ENCODE measurements around the gene BMI1. TPM values are rescaled to one million over a fixed set of nuclear protein-coding genes. Genes with fewer than 3 reads are reported as not detected.
A peak's percentile ranks its signal among the peaks of the same experiment; 100 is the strongest.

The BMI1 gene
- total RNA-seq, 3 donors from 2014 or later (not counting 1 experiment from before 2014, with no cell fraction given) = 60.5 to 69.8 (median 66.4) TPM

DNA sequence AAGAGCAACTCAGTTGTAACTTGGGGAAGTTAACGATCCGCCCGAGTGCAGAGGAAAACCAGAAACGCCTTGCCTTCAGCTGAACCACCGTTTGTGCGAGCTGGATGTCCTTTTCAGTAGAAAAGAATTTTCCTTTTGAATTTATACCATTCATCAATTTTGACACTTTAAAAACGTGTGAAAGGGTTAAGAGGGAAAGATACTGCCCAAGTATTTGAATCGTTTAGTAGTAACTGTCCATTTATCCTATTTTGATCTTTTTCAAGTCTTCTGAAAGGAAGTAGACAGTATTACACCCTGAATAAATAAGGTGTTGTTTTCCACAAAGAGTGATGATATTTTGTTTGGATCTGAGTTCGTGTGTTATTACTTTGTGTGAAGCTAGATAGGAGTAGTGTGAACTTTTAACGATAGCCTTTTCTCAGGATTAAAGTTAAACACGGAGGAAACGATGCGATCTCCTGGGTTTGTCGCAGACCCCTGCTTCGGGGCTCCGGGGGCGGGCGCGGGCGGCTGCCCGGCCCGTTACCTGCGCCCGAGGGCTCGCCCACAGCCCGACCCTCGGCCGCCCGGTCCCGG is 830 bp upstream of the BMI1 start:
- Histone ChIP-seq H3K9me3 (ENCODE audit: control insufficient read depth, insufficient read depth, low read length) (no peaks in the 10 kb centered on the region), H3K4me1 (ENCODE audit: control insufficient read depth, insufficient read depth, low read length) (peaks cover 25% of the 10 kb centered on the region)
- peak in 1 of 2 donors; percentile 30 for DNase-seq

DNA sequence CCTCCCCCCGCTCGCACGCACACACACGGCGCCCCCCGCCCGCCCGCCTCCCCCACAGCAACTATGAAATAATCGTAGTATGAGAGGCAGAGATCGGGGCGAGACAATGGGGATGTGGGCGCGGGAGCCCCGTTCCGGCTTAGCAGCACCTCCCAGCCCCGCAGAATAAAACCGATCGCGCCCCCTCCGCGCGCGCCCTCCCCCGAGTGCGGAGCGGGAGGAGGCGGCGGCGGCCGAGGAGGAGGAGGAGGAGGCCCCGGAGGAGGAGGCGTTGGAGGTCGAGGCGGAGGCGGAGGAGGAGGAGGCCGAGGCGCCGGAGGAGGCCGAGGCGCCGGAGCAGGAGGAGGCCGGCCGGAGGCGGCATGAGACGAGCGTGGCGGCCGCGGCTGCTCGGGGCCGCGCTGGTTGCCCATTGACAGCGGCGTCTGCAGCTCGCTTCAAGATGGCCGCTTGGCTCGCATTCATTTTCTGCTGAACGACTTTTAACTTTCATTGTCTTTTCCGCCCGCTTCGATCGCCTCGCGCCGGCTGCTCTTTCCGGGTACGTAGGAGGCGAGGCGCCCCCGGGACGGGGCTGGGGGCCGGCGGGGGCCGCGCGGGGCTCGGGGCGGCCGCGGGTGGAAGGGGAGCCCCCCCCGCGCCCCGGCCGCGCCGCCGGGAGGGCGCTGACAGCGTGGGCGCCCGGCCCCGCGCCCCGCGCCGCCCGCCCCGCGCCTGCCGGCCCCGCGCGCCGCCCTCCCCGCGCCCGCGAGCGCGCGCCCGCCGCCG is 441 bp downstream of the BMI1 start:
- intact Hi-C loops (cut with micrococcal nuclease) = loop anchor here (5.0 to 10.0 kb wide), 2 partner anchors 319 to 393 kb away; partner anchors contain the start of genes DNAJC1 and PIP4K2A
- Mint-ChIP-seq H3K4me3 (peak overlapping the region; percentile 84), H3K9me3 (no peaks in the 10 kb centered on the region), H3K27ac (peak overlapping the region in 1 of 2 donors; percentile 89), H3K36me3 (no peaks in the 10 kb centered on the region), H3K27me3 (ENCODE audit: low read depth in 2 of 2) (peaks cover 16 to 30% of the 10 kb centered on the region in 2 donors), H3K4me1 (peaks cover 45 to 61% of the 10 kb centered on the region in 2 donors)
- peak; percentile 64 to 79 for DNase-seq
- TF ChIP-seq, protein P1, sequence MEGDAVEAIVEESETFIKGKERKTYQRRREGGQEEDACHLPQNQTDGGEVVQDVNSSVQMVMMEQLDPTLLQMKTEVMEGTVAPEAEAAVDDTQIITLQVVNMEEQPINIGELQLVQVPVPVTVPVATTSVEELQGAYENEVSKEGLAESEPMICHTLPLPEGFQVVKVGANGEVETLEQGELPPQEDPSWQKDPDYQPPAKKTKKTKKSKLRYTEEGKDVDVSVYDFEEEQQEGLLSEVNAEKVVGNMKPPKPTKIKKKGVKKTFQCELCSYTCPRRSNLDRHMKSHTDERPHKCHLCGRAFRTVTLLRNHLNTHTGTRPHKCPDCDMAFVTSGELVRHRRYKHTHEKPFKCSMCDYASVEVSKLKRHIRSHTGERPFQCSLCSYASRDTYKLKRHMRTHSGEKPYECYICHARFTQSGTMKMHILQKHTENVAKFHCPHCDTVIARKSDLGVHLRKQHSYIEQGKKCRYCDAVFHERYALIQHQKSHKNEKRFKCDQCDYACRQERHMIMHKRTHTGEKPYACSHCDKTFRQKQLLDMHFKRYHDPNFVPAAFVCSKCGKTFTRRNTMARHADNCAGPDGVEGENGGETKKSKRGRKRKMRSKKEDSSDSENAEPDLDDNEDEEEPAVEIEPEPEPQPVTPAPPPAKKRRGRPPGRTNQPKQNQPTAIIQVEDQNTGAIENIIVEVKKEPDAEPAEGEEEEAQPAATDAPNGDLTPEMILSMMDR (IDR thresholded peaks at IDR 0.05) = no peak
- H3K4me1 ChIP-seq (ENCODE audit: control insufficient read depth, insufficient read depth, low read length) = peaks cover 31% of the 10 kb centered on the region
- H3K36me3 ChIP-seq (ENCODE audit: control insufficient read depth, insufficient read depth, low read length) = no peaks in the 10 kb centered on the region
- H3K27me3 ChIP-seq (ENCODE audit: control insufficient read depth, insufficient read depth, low read length) = peaks cover 27% of the 10 kb centered on the region
- peak overlapping the region; percentile 69 for H3K27ac ChIP-seq (ENCODE audit: low read length)
- H3K4me3 ChIP-seq (ENCODE audit: low read length) = peak overlapping the region; percentile 79
- no peaks in the 10 kb centered on the region for H3K9me3 ChIP-seq (ENCODE audit: control insufficient read depth, insufficient read depth, low read length)
- peak; percentile 37 to 64 (median 55) for ATAC-seq
- under 1% methylated on average over 106 of the region's 114 CpGs for WGBS (ENCODE audit: insufficient coverage)

More for the DNA sequence above, 830 bp upstream of the BMI1 start:
- TF ChIP-seq, protein P1 (IDR thresholded peaks at IDR 0.05) = no peak
- ATAC-seq = no peak
- Mint-ChIP-seq H3K27ac (peak overlapping the region; percentile 94 to 98), H3K27me3 (ENCODE audit: low read depth in 2 of 2) (peaks cover 16 to 30% of the 10 kb centered on the region in 2 donors), H3K4me1 (peaks cover 45 to 62% of the 10 kb centered on the region in 2 donors), H3K9me3 (no peaks in the 10 kb centered on the region), H3K4me3 (peak overlapping the region; percentile 99), H3K36me3 (no peaks in the 10 kb centered on the region)
- 9% methylated on average over 28 of the region's 30 CpGs for WGBS (ENCODE audit: insufficient coverage)
- Histone ChIP-seq H3K36me3 (ENCODE audit: control insufficient read depth, insufficient read depth, low read length) (no peaks in the 10 kb centered on the region), H3K4me3 (ENCODE audit: low read length) (peak overlapping the region; percentile 40), H3K27ac (ENCODE audit: low read length) (peak overlapping the region; percentile 61), H3K27me3 (ENCODE audit: control insufficient read depth, insufficient read depth, low read length) (peaks cover 27% of the 10 kb centered on the region)
- intact Hi-C loops (cut with micrococcal nuclease) = loop anchor here (5.0 to 10.0 kb wide), 5 partner anchors 68 to 788 kb away; partner anchors contain the start of genes DNAJC1, MLLT10 and PIP4K2A

DNA sequence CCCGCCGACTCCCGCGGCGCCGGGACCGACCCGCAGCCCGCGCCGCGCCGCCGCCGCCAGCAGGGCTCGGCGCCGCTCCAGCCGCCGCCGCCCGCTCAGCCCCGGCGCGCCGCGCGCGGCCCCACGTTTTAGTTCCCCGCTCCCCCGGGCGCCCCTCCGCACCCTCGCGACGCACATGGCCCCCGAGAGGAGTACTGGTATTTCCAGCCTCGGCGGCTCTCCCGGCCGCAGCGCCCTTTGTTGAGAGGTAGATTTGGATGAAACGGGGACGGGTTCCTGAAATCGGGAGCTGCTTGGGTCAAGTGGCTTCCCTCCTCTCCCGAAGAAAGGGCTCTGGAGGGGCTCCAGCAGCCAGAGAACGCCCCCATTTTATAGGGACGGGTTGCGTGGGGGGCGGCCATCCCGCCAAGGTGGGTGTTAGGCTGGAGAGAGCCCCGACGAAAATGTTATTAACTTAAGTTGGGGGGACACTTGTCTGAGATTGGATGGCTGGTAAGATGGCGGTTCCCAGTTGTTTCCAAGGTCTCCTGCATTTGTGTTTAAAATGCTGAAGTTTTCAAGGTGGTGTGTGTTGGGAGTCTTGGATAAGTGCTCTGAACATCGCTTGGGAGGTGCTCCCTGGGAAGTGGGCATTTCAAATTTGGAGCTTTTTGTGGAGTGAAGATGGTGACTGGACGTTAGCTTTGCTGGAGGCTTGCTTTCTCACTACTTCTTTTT is 1.2 kb downstream of the BMI1 start:
- no peak for ATAC-seq
- Histone ChIP-seq H3K4me1 (ENCODE audit: control insufficient read depth, insufficient read depth, low read length) (peaks cover 24% of the 10 kb centered on the region), H3K4me3 (ENCODE audit: low read length) (peak overlapping the region; percentile 47), H3K9me3 (ENCODE audit: control insufficient read depth, insufficient read depth, low read length) (no peaks in the 10 kb centered on the region), H3K27me3 (ENCODE audit: control insufficient read depth, insufficient read depth, low read length) (peaks cover 27% of the 10 kb centered on the region), H3K27ac (ENCODE audit: low read length) (no peak overlapping the region), H3K36me3 (ENCODE audit: control insufficient read depth, insufficient read depth, low read length) (peaks cover 2% of the 10 kb centered on the region)
- TF ChIP-seq, protein P1 (IDR thresholded peaks at IDR 0.05) = no peak
- Mint-ChIP-seq H3K36me3 (no peaks in the 10 kb centered on the region), H3K4me3 (peak overlapping the region; percentile 91), H3K4me1 (peaks cover 42 to 58% of the 10 kb centered on the region in 2 donors), H3K27ac (peak overlapping the region; percentile 73 to 89), H3K27me3 (ENCODE audit: low read depth in 2 of 2) (peaks cover 16 to 30% of the 10 kb centered on the region in 2 donors), H3K9me3 (no peaks in the 10 kb centered on the region)
- intact Hi-C loops (cut with micrococcal nuclease) = loop anchor here (5.0 to 10.0 kb wide), 2 partner anchors 320 to 393 kb away; partner anchors contain the start of genes DNAJC1 and PIP4K2A
- WGBS (ENCODE audit: insufficient coverage) = 1% methylated on average over 56 of the region's 57 CpGs
- DNase-seq = peak; percentile 26 to 63
